CD4-positive, alpha-beta T cell treated with Interleukin-1 beta for 1 hour (primary cell): ENCODE measurements around the gene WNT5A.
"Not testable (repeated sequence)": the region's sequence is repeated elsewhere in the genome, so short reads cannot be mapped to it uniquely, and the experiment has no call there.

Experiments used
- DNase-seq, 2 donors: peaks; one replicate each; pipeline ENCODE4 v3.0.0-alpha.2; 2020 to 2022

WNT5A gene

DNA sequence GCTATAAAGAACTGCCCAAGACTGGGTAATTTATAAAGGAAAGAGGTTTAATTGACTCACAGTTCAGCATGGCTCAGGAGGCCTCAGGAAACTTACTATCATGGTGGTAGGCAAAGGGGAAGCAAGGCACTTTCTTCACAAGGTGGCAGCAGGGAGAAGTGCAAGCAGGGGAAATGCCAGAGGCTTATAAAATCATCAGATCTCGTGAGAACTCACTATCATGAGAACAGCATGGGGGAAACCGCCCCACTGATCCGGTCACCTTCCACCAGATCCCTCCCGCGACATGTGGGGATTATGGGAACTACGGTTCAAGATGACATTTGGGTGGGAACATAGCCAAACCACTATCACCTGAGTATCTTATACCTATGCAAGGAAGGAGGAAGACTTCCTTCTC is 18.0 kb upstream of the WNT5A start:
- not testable (repeated sequence) for DNase-seq

DNA sequence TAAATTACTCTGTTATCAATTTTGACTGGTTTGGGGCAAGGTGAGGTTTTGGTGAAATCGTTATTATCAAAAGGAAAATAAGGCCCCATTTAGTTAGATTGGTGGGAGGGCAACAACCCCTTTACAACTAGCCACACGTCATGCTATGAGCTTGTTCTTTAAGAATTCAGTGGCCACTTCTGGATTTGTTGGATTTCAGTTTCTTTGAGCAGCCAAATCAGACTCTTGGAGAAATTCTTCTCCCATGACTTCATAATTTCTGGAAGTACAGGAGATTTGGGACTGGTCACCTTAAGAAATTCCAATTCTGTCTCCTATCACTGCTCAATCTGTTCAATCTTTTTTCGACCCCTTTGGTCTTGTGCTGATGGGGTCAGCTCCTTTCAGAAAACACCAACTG is 14.8 kb upstream of the WNT5A start:
- DNase-seq = no peak

DNA sequence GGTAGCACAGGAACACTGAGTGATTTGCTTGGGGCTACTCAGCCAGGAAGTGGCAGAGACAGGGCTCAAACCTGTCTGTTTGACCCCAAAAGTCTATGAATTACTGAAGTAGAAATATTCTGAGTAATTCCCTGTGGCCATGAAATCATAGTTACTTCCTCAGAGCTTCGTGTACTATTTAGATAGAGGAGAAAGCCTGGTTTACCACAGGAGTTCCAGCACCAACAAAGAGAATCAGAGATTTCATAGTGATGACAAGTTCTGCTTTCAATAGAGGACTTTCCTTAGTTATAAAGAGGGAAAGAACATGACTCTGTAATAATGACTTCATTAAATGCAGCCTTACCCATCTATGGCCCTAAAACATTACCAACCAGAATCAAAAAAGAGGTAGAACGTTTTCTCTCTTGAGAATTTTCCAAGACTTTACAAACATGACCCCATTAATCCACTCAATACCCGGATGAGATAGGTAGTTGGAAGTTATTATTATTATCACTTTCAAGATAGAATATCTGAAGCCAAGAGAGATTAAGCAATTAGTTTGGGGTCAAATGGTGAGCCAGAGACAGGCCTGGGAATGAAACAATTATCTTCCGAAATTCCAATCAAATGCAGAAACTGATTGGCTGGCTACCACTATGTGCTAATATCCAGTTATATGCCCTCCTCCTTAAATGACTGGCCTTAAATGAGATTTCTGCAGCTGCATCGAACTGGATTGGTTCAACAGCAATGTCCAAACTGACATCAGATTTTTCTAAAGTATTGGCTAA is 13.6 kb upstream of the WNT5A start:
- no peak for DNase-seq

DNA sequence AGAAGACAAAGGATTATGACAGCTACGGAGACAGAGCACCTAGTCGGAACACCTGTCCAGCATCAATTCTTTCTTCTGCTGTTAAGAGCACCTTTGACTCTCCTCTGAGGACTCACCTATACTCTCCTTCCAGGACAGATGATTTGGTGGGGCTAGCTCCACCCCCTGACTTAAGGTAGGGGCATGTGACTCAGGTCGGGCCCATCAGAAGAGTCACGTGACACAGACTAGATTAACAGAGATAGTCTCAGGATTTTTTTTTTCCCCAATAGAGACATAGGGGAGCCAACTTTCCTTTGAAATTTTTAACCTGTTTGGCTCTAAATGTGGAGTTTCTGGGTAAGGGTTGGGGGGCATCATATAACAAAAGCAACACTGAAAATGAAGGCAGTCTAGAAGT is 11.4 kb upstream of the WNT5A start:
- DNase-seq = no peak

DNA sequence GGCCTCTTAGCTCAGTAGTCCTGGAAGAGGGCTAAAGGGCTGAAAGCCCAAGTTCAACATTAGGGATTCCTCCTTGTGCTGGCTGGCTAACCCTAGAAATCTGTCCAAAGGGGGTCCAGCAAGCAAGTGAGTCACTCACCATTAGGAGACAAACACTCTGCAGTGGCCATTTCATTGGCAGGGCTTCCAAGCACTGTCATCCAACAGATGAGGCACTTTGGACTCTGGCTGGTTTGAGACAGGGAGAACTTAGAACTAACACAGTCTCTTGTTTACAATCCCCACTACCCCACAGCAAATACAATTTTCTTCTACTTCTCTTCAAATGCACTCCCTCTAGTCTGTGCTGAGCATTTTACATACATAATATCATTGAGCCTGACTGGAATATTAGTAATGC is 10.1 kb upstream of the WNT5A start:
- DNase-seq = no peak

DNA sequence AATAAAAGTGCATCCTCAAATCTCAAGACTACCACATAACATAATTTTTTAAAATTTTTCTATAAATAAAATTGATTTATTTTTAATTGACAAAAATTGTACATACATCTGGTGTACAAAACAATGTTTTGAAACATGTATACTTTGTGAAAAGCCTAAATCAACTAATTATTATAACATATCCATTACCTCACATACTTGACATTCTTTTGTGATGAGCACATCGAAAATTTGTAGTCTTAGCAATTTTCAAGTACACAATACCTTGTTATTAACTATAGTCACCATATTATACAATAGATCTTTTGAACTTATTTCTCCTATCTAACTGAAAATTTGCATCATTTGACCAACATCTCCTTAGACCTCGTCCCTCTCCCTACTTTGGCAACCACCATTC is 7.9 kb upstream of the WNT5A start:
- no peak for DNase-seq

DNA sequence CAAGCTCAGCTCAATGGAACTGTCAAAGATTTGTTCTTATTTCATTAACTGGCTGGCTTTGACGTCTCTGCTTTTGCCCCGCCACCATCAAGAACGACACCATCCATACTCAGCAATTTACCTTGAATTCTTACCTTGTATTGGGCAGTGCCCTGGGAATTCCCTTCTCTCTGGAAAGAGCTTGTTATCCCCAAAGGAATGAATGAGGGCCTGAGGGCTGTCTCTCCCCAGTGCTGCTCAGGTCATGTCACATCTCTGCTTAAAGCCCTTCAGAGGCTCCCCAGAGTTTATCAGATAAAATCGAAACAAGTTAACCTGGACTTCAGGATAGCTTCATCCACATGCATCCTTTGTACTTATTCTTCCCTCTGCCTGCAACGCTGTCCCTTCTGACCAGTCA is 5.9 kb upstream of the WNT5A start:
- no peak for DNase-seq

DNA sequence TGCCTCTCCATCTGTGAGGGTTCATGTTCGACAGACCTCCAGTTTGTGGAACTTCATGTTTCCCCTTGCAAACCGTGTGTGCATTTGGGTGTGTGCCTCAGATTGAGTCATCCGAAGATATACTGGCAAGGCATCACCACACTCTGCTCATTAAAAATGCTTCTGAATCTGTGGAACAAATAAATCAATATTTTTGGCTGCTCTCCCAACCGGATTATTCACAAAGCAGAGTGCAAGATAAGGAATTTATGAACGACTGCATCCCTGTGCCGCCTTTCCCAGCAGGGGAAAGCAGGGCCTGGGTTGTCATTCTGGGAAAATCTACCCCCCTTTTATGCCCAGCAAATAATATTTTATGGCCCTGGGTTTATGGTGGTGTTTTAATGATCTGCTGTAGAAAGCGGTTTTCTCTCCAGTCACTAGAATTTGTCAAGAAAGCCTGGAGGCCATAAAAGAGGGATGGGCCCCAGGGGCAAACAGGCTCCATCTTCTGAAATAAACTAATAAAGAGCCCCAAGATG is 4.2 kb upstream of the WNT5A start:
- DNase-seq = no peak

DNA sequence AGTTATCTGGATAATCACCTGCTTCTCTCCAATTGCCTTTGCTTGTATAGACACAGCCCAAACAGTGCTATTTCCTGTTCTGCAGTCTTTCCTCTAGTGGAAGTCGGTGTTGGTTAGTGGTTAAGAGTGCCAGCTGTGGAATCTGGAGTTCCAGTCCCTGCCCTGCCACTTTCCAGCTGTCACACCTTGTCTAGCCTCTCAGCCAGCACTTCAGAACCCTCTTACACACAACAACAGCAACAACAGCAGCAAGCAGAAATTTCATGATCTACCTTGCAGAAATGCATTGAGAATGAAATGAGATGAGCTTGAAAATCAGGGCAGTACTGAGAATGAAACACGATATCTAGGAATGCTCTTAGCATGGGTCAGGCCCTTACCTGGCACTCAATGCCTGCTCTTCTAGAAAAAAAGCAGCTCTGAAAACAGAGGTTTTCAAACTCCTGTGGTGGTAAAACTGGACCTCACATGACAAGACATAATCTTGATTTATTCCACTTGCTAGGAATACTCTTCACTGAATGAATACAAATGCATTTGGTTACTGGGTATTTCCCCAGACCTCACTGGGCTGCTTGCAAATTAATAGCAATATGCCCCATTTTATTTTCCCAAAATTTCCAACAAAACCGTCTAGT is 3.3 kb upstream of the WNT5A start:
- DNase-seq = no peak

DNA sequence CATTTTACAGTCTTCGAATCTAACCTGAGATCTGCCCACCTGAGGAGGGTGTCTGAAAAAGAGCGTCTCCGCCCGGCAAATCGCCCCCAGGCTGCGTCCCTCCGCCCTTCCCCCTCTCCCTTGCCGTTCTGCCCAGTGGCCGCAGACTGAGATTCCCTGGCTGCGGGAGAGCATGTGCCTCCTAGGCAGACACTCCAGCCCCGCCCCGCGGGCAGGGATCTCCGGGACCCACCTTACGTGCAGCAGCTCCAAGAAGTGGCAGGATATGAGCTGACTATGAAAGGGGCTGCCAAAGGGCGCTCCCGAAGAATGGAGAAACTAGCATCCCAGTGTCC is 2.7 kb upstream of the WNT5A start:
- DNase-seq = no peak

DNA sequence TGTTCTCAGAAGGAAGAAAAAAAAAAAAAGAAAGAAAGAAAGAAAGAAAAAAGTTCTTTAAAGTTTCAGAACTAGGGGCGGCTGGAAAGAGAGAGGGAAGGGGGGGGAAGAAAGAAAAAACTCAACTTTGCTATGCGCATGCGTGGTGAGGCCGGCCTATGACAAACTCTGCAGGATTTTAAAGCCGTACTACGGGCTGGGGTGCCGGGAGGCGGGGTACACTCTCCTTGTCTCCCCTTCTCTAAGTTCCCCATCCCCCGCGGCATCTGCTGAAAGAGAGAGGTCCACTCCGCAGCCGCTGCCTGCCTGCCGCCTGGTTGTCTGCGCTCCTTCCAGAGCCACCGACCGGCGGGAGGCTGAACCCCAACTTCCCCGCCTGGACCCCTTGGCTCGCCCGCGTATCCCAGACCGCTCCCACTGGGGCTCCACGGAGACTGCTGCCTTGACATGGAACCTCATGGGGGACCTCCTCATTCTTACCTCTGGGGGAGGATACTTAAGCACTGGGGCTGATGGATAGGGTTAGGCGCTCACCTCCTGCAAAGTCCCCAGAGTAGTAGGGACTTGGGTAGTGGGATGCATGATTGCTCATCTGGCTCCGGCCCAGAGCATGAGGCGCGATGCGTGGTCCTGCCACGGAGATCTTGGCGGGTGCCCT is 1.4 kb upstream of the WNT5A start:
- peak in 1 of 2 donors; percentile 31 for DNase-seq

DNA sequence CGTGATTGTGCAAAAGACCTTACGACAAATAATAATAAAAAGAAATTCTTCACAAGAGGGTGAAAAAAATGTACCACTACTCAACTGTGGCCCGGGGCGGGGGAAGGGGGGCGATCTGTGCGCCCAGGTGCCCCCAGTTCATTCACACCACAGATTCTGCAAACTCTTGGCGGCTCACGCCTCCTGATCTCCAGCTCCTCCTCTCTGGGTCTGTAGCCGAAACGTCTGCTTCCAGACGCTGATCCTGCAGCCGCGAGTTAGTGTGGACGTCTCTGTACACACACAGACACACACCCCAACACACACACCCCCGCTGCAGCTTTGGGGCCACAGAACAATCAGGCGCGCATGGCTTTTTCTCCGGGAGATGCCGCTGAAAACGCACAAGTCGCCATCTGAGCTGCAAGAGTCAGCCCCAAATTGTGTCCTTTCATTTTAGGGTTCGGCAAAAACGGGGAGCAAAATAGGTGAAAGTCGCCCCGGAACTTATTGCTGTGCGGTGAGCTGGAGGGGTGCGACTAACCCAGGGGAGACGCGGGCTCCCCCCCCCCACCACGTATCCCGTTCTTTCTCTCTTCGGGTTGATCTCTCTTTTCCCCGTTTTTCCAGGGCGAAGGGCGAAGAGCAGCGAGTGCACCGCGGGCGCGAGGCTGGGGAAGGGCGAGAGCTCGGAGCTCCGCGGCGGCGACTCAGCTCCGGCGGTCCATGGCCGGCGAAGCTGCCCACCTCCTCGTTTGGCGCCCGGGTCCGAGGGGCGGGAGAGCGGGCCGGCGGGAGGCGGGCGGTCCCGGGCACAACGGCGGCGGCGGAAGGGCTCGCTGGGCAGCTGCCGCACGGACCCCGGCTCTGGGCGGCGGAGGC is 505 bp upstream of the WNT5A start:
- DNase-seq = no peak

DNA sequence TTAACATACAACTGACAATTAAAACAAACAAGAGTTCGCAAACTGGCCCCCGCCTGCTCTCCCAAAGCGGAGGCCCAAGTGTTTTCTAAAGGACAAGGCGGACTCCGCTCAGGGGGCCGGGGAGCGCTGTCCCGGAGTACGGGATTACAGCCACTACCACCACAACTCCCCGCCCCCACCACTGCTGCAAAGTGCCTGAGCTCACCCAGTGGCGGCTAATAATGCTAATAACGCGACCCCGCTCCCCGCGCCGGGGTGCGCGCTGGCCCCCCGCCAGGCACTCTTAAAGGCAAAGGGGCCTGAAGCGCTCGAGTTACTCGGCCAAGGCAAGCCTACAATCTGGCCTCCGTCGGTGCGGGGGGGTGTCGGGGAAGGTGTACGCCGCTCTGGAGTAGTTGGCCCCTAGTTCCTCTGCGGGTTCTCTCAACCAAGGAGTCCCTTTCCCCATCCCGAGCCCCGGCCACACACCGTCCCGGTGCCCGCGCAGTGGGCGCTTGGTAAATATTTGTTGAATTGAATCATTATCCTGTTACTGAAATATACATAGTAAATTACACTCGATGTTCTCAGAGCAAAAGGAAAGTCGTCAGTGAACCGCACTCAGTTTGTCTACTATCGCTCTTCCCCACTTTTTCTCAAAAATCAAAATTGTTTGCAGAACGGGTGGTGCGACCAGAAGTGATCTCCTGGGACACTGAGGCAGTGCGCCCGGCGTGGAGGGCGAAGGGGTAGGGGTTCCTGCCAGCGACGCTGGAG is 827 bp downstream of the WNT5A start:
- no peak for DNase-seq

DNA sequence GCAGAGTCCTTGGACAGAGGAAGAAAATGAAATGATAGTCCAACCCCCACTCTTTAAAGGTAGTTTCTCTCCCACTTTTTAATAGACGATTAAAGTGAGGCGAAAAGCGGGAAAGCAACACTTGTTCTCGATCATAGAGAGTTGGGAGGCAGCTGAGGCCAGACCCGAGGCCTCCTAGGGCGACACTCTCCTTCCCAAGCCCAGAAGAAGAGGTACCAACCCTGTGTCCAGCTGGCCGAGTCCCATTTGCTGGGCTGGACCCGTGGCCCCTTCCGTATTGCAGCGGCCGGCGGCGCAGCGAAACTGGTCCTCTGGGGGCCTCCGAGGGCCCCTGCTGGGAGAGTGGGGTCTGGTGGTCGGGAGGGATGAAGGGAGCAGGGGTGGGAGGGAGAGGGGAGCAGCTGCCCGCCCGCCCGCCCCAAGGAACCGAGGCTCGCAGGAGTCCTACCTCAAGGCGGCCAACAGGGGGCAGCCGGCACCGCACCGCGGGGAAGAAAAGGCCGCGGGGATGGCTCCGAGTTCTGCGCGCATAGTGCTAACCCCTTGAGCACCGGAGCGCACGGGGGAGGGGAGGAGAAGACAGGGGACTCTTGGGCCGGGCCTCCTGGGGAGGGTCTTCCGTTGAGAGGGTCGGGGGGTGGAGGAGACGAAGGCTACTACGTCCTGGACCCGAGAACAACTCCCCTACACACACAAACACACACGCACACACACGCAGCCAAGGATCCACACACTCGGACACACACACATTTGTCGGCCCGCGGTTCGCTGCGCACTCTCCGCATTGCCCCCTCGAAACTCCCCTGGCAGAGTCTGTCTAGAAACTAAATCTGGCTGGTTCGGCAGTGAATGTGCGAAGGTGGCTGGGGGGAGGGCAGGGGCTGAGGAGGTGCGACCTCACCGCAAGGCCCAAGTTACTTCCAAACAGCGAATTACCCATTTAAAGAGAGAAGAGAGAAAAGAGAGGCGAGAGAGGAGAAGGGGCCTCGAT is 2.0 kb downstream of the WNT5A start:
- peak; percentile 5 to 23 for DNase-seq

DNA sequence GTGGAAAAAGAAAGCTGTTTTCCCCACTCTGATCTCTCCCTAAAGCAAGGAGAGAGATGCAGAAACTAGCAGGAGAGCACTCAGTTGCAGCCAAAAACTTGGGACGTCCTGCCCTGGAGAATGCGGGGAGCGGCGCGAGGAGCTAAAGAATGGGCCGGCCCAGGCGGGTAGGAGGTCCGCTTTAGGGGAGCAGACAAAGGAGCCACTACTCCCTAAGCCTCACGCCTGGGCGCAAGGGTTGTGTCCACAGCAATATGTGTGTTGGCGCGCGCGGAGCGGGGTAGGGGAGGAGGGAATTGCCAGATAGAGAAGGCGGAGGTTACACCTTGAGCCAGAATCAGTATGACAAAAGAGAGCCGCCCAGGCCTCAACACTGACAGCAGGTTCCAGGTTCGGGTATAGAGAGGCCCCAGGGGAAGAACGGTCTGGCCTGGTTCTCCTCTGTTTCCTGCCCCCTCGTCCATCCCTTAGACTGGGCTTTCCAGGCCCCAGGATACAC is 2.9 kb downstream of the WNT5A start:
- no peak for DNase-seq

DNA sequence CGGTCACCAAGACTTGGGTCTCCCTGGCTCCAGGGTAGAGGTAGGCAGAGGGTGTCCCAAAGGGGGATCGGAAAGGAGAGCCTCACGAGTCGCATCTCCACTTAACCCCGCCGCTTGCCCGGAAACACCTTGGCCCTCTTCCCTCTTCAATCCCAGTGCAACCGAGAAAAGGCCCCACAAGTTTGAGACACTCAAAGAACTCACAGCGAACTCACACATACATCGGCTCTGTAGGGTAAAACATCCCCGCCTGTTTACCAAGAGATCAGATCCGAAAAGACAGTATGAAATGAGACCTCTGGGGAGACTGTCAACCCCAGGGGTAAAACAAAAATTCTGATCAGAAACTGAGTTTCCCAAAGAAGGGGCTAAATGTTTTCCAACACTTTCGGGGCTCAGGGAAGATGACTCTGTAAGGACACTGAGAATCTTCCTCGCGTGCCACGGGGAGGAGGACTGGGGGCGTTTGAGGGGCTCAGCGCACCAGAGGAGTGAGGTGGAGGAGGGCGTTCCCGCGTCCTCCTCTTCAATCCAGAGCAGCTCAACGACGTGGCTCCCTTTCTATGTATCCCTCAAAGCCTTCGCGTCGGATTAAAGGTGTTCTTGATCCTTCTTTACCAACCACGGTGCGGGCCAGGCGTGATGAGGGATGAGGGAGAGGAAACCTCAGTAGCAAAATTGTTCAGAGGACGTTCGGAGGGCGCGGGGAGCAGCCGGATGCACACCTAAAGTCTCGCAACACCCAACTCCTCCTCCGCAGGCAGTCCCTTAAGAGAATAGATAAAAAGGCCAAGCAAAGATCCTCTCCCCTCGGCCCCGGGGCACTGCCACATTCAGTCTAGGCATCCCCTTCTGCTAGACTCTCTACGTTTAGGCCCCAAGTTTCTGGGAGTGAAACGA is 3.7 kb downstream of the WNT5A start:
- no peak for DNase-seq

DNA sequence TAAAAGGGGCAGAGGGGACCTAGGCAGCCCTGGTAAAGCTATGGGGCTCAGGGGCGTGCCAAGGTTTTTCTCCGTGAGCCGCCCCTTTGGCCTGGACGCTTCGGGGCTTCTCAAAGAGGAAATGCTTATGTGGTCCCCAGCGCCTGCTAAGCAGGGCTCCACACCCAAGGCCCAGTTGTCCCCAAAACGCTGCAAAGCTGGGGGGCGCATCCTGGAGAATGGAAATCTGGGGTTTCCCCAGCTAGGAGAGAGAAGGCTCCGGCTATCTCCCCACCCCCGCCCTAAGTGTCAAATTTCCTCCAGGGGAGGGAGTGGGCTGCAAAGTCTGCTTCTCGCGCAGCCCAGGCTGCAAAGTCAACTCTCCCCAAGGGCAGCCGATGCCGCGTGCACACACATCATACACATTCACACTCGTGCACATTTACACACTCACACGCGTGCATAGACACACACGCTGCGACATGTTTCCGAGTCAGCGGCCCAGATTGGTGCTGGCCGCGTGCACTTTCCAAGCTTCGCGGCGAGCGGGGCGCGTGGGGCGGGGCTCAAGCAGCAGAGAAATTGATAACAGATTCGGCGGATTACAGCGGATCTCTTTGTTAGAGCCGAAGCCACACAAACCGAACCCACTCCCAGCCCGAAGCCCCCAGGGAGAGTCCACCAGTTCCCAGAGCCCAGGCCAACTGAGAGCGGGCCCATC is 4.5 kb downstream of the WNT5A start:
- DNase-seq = no peak

DNA sequence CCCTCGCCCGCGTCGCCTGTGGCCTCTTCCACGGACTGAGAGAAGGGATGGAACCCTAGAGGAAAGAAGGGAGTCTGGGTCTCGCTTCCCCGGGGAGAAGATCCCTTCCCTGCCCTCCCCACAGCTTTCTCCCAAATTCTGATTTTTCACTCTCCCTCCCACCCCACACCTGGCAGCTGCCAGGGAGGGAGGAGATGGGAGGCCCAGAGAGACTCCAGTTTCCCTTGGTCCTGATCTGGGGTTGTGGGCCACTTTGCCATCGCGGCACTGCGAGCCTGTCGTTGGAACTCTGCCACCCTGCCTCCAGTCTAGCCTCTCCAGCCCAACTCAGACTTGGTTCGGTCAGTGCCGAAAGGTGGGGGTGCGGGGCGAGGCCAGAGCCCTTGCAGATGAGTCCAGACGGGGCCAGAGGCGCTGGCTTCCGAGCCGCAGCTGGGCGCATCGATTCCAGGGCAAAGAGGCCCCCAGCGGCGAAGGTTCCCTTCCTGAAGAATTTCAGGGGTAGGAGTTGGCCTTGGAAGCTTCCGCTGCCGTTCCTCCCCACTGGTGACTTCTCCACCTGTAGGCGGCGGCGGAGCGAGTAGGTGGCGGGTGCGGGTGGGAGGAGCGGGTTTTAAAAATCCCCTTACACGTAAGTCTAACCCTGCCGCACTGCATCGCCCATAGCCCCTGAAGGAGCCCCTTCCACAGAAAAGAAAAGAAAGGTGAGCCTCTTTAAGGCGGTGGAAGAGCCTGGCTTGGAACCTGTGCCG is 5.2 kb downstream of the WNT5A start:
- no peak for DNase-seq
